DMS53 treated with DMSO at 0.1 percent for 48 hours (cell line): ENCODE results near the gene CCDC6.
"Not testable (repeated sequence)": the region's sequence is repeated elsewhere in the genome, so short reads cannot be mapped to it uniquely, and the experiment has no call there.

Source experiments
- DNase-seq: peaks from one replicate; lab custom pipeline; 2025; ENCODE audit not compliant: unreplicated experiment; lab: John Stamatoyannopoulos, UW

The CCDC6 gene

GRCh38 chr10:59771162-59771807, 135.1 kb downstream of the CCDC6 start:
- no peak for DNase-seq

DNA sequence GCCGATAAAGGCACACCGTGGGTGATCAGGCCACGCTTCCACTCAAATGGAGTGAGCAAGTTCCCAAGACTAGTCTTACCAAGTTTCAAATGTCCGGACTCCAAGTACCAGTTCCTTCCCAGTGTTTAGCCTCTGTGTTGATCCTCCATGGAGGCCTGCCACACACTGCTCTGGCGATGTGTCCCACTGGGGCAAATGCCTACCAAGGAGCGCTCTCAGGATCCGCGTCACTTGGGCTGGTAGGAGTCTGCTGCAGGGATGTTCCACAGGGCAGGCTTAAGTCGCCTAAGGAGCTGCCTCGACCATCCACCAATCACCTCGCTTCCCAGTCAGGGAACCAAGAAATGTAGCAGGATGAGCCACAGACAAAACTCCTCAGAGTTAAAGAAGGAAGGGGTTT, 135.7 kb downstream of the CCDC6 start:
- DNase-seq: no peak

DNA sequence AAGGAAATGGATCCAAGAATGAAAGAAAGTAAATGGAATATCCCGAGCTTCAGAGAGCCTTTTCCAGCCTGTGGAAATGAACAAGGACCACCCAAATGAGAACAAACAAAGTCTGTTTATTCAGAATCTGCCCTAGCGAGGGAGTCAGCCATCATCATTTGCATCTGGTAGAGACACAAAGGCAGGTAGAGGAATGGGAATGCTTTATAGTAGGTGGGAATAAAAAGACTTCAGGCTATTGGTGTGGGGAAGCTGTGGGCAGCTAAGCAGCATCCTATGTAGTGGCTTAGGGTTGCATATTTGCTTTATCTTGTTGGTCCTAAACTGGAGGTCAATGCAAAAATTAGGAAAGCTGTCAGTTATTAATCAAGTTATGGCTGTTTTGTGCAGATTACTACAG, 143.9 kb downstream of the CCDC6 start:
- no peak for DNase-seq

GRCh38 chr10:59757966-59758365, 148.4 kb downstream of the CCDC6 start:
- no peak for DNase-seq

DNA sequence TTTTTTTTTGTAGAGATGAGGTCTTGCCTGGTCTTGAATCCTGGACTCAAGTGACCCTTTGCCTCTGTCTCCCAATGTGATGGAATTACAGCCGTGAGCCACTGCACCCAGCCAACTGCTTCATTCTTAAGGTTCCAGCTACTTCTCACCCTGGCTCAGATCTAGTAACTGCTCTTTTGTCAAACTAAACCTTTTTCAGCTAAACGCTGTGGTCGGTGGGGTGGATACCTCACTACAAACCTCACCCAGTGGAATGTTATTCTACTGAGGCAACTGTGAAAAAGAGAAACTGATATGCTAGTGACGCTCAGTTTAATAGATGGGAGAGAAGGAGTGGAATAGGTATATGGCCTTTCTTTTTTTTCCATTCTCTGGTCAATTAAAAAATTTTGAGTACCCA, 151.4 kb downstream of the CCDC6 start:
- DNase-seq: no peak

DNA sequence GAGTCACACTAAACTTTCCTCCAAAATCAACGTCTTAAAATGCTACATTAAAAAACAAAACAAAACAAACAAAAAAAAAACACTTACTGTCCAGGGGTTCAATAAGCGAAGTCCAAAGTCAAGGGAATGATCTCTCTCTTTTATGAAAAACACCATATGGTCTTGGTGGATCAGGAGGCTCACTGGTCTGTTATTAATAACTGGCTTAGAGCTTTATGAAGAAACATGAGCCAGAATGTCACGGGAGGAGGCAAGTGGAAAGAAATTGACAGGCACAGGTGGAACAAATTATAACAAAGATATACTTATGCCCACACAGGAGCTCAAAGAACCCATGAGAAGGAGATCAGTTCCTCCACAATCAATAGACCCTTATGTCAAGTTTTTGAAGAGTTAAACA, 153.1 kb downstream of the CCDC6 start, which contains the start of gene MRLN:
Gene MRLN, minus strand, starts transcription at position 189 of the 400 bp plus-strand sequence.
- no peak for DNase-seq

GRCh38 chr10:59752278-59752940, 153.9 kb downstream of the CCDC6 start:
- DNase-seq: no peak

GRCh38 chr10:59750155-59750945, 156.0 kb downstream of the CCDC6 start:
- no peak for DNase-seq

- peak; percentile 19 for DNase-seq
Observed at GRCh38 chr10:59748834-59749233, 157.5 kb downstream of the CCDC6 start.

- DNase-seq: no peak
Observed at GRCh38 chr10:59745163-59745650, 161.1 kb downstream of the CCDC6 start.

DNA sequence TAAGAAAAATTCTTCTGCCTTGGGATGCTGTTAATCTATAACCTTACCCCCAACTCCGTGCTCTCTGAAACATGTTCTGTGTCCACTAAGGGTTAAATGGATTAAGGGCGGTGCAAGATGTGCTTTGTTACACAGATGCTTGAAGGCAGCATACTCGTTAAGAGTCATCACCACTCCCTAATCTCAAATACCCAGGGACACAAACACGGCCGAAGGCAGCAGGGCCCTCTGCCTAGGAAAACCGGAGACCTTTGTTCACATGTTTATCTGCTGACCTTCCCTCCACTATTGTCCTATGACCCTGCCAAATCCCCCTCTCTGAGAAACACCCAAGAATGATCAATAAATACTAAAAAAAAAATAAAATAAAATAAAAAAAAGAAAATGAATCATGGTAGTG, 161.6 kb downstream of the CCDC6 start:
- DNase-seq: not testable (repeated sequence)

- not testable (repeated sequence) for DNase-seq
Observed at GRCh38 chr10:59744156-59744555, 162.2 kb downstream of the CCDC6 start.

GRCh38 chr10:59741583-59741982, 164.8 kb downstream of the CCDC6 start:
- no peak for DNase-seq

DNA sequence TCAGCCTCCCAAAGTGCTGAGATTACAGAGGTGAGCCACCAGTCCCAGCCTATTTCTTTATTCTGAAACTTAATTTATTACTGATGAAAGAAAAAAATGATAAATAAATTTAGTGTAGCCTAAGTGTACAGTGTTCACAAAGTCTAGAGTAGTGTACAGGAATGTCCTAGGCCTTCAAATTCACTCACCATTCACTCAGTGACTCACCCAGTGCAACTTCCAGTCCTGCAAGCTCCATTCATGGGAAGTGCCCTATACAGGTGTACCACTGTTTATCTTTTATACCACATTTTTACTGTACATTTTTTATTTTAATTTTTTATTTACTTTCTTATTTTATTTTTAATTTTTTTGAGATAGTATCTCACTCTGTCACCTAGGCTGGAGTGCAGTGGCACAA, 165.3 kb downstream of the CCDC6 start:
- no peak for DNase-seq
